ENCODE measurements around the gene SMU1.

DNA sequence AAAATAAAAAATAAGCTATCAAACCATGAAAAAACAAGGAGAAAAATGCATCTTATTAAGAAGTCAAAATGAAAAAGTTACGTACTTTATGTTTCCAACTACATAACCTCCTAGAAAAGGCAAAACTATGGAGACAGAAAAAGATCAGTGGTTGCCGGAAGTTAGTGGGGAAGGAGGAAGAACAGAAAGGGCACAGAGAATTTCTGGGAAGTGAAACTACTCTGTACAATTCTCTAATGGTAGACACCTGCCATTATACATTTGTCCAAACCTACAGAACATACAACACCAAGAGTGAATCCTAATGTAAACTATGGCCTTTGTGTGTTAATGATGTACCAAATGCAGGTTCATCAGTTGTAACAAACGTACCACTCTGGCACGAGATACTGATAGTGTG is 25.3 kb downstream of the SMU1 start:
- TF ChIP-seq, protein P1, sequence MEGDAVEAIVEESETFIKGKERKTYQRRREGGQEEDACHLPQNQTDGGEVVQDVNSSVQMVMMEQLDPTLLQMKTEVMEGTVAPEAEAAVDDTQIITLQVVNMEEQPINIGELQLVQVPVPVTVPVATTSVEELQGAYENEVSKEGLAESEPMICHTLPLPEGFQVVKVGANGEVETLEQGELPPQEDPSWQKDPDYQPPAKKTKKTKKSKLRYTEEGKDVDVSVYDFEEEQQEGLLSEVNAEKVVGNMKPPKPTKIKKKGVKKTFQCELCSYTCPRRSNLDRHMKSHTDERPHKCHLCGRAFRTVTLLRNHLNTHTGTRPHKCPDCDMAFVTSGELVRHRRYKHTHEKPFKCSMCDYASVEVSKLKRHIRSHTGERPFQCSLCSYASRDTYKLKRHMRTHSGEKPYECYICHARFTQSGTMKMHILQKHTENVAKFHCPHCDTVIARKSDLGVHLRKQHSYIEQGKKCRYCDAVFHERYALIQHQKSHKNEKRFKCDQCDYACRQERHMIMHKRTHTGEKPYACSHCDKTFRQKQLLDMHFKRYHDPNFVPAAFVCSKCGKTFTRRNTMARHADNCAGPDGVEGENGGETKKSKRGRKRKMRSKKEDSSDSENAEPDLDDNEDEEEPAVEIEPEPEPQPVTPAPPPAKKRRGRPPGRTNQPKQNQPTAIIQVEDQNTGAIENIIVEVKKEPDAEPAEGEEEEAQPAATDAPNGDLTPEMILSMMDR (IDR thresholded peaks at IDR 0.05; ENCODE audit: low read depth, low read length): no peak
- TF ChIP-seq EZH2phosphoT487 (IDR thresholded peaks at IDR 0.05; ENCODE audit: low read depth): no peak
